ENCODE results near the gene ZCCHC14. TPM values are rescaled to one million over a fixed set of nuclear protein-coding genes. Genes with fewer than 3 reads are reported as not detected.

Gene ZCCHC14
- total RNA-seq (2021) (30.3 and 32.3 TPM in 2 replicates), Bru-seq, nascent RNA (percentile 71 among the genes with signal in this experiment), BruChase-seq, experiment 1, labeled RNA remaining after a 2-hour chase (percentile 76 among the genes with signal in this experiment), BruChase-seq, experiment 2, labeled RNA remaining after a 6-hour chase (percentile 81 among the genes with signal in this experiment)
- long read RNA-seq, partial matches to known transcripts, result 16 of 23 reads
- long read RNA-seq, other reads (novel, unspliced or antisense), result 7 of 23 reads

DNA sequence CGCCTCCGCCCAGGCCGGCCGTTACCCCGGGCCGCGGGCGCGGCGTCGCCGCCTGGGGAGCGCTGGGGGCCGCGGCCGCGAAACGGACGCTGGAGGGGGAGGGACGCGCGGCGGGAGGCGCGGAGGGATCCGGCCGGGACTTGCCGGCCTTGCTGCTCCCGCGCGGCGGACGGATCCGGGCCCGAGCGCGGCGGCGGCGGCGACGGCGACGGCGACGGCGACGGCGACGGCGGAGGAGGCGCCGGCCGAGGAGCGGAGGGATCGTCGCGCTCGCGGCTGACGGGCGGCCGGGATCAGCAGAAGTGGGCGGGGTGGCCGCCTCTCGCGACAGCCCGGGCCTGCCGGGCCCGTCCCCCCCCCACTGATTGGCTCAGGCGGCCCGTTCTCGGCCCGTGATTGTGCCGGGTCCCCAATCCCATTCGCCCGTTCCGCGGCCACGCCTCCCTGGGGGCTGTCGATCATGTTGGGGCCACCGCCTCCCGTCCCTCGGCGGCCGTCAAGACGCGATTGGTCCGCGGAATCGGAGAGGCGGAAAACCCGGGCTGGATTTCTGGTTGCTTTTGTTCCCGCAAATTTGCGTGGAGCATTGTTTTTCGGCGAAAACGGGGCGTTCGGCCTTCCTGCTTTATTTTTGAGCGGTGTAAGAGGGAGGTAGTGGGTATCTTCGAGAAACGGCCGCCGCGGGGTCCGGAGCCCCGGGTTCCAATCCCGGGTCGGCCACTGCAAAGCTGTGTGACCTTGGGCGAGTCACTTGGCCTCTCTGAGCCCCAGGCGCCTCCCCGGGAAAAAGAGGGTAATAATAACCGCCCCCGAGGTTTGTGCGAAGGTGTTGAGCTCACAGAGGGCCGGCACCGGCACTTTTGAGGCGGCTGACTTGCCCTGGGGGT is at the start of gene ZCCHC14:
TSS of gene ZCCHC14 (minus strand) at position 304 of the 887 bp plus-strand sequence. CDS start 786 bp downstream, outside the sequence.
- no peaks in the 10 kb centered on the region for H3K36me3 ChIP-seq (ENCODE audit: insufficient read depth, low read length, poor library complexity, severe bottlenecking)
- POLR2A ChIA-PET (ENCODE audit: low non-redundant PET), result no interaction called here
- no TSS peak for BruUV-seq (replicated peaks)
- no peaks in the 10 kb centered on the region for H3K27me3 ChIP-seq (replicated peaks; ENCODE audit: insufficient read depth, low read depth, low read length, poor library complexity)
- intact Hi-C loops (cut with micrococcal nuclease; ENCODE audit: unreplicated experiment), result loop anchor here (5.0 kb wide), 1 partner anchor 56 kb away; no protein-coding TSS in a partner anchor
- no peaks in the 10 kb centered on the region for H3K9me3 ChIP-seq (ENCODE audit: low read depth, low read length, poor library complexity, severe bottlenecking)
- H3K4me3 ChIP-seq (ENCODE audit: low read depth, low read length, poor library complexity, severe bottlenecking), result peak within 1 kb of the TSS; percentile 54
- DNase-seq (ENCODE audit: low spot score), result peak; percentile 99
- H3K27ac ChIP-seq (ENCODE audit: low read depth, low read length, poor library complexity, severe bottlenecking), result peak within 1 kb of the TSS; percentile 65
- H3K4me1 ChIP-seq (ENCODE audit: insufficient read depth, low read length, poor library complexity, severe bottlenecking), result peaks cover 14% of the 10 kb centered on the region
- CTCF ChIA-PET, result no interaction called here
- TF ChIP-seq, protein P1, sequence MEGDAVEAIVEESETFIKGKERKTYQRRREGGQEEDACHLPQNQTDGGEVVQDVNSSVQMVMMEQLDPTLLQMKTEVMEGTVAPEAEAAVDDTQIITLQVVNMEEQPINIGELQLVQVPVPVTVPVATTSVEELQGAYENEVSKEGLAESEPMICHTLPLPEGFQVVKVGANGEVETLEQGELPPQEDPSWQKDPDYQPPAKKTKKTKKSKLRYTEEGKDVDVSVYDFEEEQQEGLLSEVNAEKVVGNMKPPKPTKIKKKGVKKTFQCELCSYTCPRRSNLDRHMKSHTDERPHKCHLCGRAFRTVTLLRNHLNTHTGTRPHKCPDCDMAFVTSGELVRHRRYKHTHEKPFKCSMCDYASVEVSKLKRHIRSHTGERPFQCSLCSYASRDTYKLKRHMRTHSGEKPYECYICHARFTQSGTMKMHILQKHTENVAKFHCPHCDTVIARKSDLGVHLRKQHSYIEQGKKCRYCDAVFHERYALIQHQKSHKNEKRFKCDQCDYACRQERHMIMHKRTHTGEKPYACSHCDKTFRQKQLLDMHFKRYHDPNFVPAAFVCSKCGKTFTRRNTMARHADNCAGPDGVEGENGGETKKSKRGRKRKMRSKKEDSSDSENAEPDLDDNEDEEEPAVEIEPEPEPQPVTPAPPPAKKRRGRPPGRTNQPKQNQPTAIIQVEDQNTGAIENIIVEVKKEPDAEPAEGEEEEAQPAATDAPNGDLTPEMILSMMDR (conservative IDR thresholded peaks at IDR 0.05; ENCODE audit: low read depth, low read length), result no peak
- no peak for TF ChIP-seq EZH2 (IDR thresholded peaks at IDR 0.05; ENCODE audit: borderline replicate concordance, low read depth, low read length, poor library complexity, severe bottlenecking)

DNA sequence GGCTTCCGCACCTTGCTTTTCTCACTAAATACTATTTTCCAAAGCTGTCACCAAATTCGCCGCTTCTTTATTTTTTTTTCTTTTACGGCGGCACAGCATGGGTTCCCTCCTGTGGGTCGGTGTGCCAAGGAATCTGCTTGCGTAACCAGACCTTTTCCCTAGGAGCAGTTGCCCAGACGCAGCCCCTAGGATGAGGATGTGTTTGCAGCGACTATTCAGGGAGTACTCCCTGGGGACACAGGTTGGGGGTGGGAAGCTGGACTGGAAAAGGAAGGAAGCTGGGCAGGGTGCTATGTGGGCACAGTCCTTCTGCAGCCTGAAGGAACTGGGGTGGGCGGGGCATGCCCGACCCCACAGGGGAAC is 49.0 kb upstream of the ZCCHC14 start:
- DNase-seq (ENCODE audit: low spot score), result peak; percentile 21
- CTCF ChIA-PET, result no interaction called here
- Histone ChIP-seq H3K4me1 (ENCODE audit: insufficient read depth, low read length, poor library complexity, severe bottlenecking) (peaks cover 5% of the 10 kb centered on the region), H3K9me3 (ENCODE audit: low read depth, low read length, poor library complexity, severe bottlenecking) (no peaks in the 10 kb centered on the region), H3K4me3 (ENCODE audit: low read depth, low read length, poor library complexity, severe bottlenecking) (peak overlapping the region; percentile 30), H3K27ac (ENCODE audit: low read depth, low read length, poor library complexity, severe bottlenecking) (no peak overlapping the region), H3K36me3 (ENCODE audit: insufficient read depth, low read length, poor library complexity, severe bottlenecking) (no peaks in the 10 kb centered on the region), H3K27me3 (replicated peaks; ENCODE audit: insufficient read depth, low read depth, low read length, poor library complexity) (peaks cover 21% of the 10 kb centered on the region)
- no TSS peak for BruUV-seq (replicated peaks)
- intact Hi-C loops (cut with micrococcal nuclease; ENCODE audit: unreplicated experiment), result loop anchor here (10.0 kb wide), 1 partner anchor 127 kb away; no protein-coding TSS in a partner anchor
- TF ChIP-seq, protein P1 (conservative IDR thresholded peaks at IDR 0.05; ENCODE audit: low read depth, low read length), result no peak
- no peak for TF ChIP-seq EZH2 (IDR thresholded peaks at IDR 0.05; ENCODE audit: borderline replicate concordance, low read depth, low read length, poor library complexity, severe bottlenecking)
- POLR2A ChIA-PET (ENCODE audit: low non-redundant PET), result no interaction called here

DNA sequence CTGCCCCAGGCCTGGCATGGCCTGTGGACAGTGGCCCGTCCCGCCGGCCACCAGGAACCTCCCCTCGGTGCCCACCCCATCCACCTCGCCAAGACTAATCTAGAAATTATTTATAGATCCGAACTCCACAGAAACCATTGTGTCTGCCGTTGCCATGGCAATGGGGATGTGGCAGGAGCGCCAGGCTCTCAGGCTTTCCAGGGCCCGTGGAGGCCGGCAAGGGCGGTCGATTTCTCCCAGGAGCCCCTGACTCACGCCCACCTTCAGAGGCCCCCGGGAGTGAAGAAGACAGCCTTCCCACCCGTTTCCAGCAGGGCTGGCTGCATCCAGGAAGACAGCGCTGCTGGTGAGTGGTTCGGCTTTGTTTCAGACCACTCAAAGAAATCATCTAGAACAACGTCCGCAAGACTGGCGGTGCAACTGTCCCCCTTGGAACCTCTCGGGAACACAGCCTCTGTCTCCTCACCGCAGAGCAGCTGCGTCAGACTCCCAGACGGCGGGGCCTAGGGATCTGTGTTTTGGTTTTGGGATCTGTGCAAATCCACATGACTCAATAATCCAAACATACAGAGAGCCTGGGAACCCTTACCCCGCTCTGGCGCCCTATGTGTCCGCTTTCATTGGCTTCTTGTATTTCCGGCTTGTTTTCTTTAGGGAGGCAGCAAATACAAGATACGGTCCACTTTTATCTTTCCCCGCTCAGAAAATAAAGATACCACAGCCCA is 48.5 kb upstream of the ZCCHC14 start:
- H3K36me3 ChIP-seq (ENCODE audit: insufficient read depth, low read length, poor library complexity, severe bottlenecking), result no peaks in the 10 kb centered on the region
- peaks cover 21% of the 10 kb centered on the region for H3K27me3 ChIP-seq (replicated peaks; ENCODE audit: insufficient read depth, low read depth, low read length, poor library complexity)
- DNase-seq (ENCODE audit: low spot score), result peak; percentile 54
- ChIA-PET POLR2A (ENCODE audit: low non-redundant PET) (no interaction called here), CTCF (no interaction called here)
- no peaks in the 10 kb centered on the region for H3K9me3 ChIP-seq (ENCODE audit: low read depth, low read length, poor library complexity, severe bottlenecking)
- H3K27ac ChIP-seq (ENCODE audit: low read depth, low read length, poor library complexity, severe bottlenecking), result no peak overlapping the region
- intact Hi-C loops (cut with micrococcal nuclease; ENCODE audit: unreplicated experiment), result loop anchor here (10.0 kb wide), 1 partner anchor 127 kb away; no protein-coding TSS in a partner anchor
- peak overlapping the region; percentile 30 for H3K4me3 ChIP-seq (ENCODE audit: low read depth, low read length, poor library complexity, severe bottlenecking)
- peaks cover 5% of the 10 kb centered on the region for H3K4me1 ChIP-seq (ENCODE audit: insufficient read depth, low read length, poor library complexity, severe bottlenecking)
- no TSS peak for BruUV-seq (replicated peaks)
- TF ChIP-seq EZH2 (IDR thresholded peaks at IDR 0.05; ENCODE audit: borderline replicate concordance, low read depth, low read length, poor library complexity, severe bottlenecking), result no peak
- TF ChIP-seq, protein P1 (conservative IDR thresholded peaks at IDR 0.05; ENCODE audit: low read depth, low read length), result no peak
